HG03103 (cell line): ENCODE results near the gene SLC6A5.
A peak's percentile ranks its signal among the peaks of the same experiment; 100 is the strongest.

ENCODE experiments used
- ATAC-seq: cut with Tn5 transposase; IDR thresholded peaks from one replicate; pipeline ENCODE4 v1.9.1; 2021; ENCODE audit warnings: low read depth; ENCODE audit not compliant: unreplicated experiment

Gene SLC6A5

DNA sequence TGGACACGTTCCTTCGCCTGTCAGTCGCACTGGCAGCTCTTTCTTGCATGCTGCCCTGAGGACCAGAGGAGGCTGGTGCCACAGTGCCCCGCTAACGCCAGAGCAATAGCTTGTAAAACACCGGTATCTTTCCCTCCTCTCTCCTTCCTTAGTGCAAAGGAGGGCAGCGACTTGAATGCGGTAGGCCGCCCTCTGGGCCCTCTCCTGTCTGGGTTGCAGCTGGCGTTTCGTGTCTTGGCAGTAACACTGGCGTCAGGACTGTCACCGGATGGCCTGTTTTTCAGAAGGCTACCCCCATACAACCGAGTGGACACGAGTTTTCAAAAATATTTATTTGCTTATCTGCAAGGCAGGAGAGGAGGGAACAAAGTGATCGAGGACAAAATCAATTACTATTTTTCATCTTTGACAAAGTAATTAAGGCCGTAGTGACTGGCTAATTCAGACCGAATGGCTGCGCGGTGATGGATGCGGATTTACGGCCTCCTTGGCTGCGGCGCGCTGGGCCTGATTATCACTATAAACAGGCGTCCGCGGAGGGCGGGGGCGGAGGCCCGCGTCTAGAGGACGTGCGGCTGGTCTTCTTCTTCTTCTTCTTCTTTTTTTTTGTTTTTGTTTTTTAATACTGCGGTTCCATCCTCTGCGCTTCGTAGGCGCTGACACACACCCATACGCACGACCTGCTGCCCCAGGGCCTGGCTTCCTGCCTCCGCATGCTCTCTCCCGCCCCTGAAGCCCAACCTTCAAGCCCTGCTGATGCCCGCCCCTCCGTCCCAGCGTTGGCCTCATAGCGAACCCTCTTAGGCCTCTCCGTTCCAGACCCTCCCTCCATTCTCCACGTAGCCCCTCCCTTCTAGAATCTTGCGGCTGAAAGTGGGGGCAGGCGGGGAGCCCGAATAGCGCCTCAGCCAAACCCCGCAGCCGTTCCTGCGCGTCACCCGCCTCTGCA lies 2.9 kb upstream of the SLC6A5 start:
- ATAC-seq = no peak

GRCh38 chr11:20597154-20597679 lies 2.2 kb upstream of the SLC6A5 start:
- no peak for ATAC-seq

- no peak for ATAC-seq
Measured at GRCh38 chr11:20597680-20598484, 1.5 kb upstream of the SLC6A5 start.

DNA sequence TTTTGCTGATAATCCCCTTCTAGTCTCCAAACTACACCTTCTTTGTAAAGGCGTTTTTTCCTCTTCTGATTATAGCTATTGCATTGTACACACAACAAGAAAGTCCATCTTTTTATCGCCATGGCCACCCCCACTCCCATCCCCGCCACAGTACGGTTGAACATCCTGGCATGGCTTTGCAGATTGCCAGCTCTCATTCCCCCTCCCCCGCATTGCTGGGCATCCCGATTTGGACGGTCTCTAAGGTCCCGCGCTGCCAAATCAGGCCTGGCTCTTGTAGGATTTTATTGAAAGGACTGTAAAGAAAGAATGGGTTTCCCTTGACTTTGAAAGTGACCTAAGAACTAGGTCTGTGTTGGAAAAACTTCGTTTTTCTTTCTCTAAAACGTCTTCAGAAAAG lies 916 bp upstream of the SLC6A5 start:
- no peak for ATAC-seq

GRCh38 chr11:20600020-20600346 lies 575 bp downstream of the SLC6A5 start:
- ATAC-seq = no peak

DNA sequence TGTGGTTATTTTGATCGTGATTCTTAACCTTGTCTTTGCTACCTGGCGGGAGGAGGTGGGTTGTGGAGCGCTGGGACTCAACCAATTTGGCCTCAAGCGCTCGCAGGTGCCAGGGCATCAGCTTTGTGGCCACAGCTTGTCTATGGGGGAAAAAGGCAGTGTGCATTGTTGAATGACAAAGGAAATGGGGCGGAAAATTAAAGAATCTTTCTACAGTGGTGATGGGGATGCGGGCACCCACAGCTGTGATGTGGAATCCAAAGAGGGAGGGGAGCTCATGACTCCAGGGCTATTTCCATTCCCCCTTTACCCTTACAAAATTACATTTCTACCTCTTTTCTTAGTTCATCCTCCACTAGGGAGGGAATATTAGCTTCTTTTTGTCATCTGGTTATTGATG lies 1.1 kb downstream of the SLC6A5 start:
- ATAC-seq = no peak

- ATAC-seq = no peak
Measured at GRCh38 chr11:20601221-20601914, 2.0 kb downstream of the SLC6A5 start.

DNA sequence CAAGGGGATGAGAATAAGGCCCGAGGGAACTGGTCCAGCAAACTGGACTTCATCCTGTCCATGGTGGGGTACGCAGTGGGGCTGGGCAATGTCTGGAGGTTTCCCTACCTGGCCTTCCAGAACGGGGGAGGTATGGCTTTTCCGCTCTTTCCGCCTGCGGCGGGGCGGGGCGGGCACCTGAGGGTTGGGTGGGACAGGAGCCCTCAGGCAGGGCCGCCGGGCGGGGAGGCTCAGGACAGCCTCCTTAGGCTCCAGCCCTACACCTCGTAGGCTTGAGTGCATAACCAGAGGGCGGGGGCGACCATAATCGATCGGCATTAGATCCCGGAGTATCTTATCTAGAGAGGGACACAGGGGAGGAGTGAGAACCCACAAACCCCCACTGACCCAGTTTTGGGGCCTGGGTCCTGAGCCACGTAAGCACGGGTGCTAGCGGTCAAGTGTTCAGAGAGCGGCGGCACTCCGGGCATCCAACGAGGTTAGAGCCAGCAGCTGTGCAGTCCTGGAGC lies 4.9 kb downstream of the SLC6A5 start:
- ATAC-seq = no peak

GRCh38 chr11:20604864-20605601 lies 5.6 kb downstream of the SLC6A5 start:
- ATAC-seq = no peak

DNA sequence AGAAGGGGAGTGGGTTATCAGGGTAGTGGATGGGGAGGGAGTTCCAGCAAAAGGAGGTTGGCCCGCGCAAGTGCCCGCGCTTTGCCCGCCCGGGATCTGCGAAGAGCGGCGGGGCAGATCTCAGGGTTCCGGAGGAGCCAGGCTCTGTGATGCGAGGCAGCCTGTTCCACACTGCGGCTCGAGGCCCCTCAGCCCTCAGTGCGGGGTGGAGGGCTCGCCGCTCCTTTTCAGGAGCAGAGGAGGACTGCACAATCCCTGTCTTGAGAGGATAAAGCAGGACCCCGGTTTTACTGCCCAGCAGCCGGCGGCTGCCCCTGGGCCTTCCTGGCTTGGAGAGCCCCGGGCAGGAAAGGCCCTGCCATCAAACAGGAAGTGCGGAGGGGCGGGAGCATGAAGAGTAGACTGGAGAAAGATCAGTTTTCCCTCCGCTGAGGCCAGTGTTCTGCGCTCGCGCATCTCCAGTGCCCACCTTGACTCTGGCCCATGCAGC lies 6.2 kb downstream of the SLC6A5 start:
- ATAC-seq = no peak

GRCh38 chr11:20608934-20609333 lies 9.5 kb downstream of the SLC6A5 start:
- no peak for ATAC-seq

DNA sequence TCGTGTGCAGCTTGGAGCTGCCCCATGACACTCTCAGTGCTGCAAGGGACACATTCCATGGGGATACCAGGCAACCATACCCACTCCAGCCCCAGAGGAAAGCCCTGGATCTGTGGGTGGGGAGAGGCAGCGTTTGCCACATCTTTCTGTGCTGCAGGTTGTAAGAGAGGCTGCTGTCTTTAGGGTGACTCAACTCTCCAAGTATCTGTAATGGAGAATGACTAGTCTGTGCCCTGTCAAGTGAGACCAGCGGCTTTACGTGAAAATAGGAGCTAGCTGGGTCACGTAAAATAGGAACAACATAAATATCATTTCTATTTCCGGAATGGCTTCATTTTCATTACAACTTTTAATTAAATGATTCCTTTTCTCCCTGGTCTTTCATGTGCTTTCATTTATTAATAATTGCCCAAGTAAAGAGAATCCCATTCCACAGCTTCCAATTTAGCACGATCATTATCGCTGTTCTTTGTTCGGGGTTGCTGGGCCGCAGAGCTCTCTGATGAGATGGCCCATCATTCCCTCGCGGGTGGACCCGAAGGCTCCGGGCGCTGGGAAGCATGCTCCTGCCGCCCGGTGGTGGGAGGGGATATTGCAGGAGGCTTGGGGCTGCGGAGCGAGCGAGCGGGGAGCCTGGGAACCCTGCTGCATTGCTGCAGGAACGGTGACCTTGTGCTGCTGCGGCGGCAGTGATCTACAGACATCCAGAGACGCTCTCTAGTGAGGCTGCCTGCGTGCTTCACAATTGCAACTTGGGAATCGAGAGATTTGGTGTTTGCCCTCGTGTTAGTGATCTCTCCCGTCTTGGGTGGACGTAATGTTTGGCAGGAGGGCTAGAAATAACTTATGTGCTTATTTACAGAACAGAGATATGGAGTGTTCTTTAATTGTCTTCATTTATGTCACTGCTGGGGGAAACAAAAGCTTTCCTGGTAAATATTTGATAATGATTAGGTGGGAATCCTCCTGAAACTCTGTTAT lies 10.6 kb downstream of the SLC6A5 start:
- peak; percentile 99 for ATAC-seq

GRCh38 chr11:20610825-20611224 lies 11.4 kb downstream of the SLC6A5 start:
- ATAC-seq = no peak

DNA sequence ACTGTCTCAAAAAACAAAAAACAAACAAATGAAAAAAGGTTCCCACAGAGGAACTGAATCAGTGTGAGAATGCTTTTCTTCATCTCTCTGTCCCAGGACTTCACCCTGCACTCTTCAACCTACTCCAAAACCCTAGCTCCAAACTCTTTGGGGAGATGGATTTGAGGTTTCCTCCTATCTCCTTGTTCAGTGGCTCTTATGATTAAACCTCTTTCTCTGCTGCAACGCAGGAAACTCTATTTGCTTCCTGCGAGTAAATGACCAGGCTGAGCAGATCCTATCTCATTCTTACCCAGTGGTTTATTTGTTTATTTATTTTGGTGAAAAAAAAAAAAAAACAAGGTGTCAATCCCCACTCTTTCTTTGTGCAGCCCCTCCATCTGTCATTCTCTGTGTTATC lies 12.0 kb downstream of the SLC6A5 start:
- ATAC-seq = no peak

- ATAC-seq = no peak
Measured at GRCh38 chr11:20611892-20612291, 12.5 kb downstream of the SLC6A5 start.

DNA sequence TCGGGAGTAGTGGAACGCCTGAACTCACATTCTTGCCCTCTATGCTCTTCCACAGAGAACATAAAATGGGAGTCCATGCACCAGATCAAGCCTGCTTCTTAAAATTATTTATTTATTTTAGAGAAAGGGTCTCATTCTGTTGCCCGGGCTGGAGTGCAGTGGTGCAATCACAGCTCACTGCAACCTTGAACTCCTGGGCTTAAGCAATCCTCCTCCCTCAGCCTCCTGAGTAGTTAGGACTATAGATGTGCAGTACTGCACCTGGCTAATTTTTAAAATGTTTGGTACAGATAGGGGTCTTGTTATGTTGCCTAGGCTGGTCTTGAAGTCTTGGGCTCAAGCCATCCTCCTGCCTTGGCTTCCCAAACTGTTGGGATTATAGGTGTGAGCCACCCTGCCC lies 13.0 kb downstream of the SLC6A5 start:
- ATAC-seq = no peak

DNA sequence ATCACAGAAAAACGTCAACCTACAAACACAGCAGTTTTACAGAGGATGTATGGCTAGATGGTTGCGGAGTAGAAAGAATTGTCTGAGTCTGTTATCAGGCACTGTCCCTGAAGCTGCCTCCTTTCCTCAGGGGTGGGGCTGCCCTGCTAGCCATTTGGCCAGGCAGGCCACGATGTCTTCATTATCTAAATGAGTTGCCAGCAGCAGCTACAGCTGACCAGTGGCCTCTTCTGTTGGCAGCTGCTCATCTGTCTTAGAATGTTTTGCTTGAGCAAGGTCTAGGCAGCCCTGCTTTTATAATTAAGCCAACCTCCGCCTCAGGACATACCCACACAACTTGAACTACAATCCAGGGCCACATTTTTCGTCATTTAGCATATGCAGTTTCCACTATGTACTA lies 17.5 kb downstream of the SLC6A5 start:
- ATAC-seq = no peak

DNA sequence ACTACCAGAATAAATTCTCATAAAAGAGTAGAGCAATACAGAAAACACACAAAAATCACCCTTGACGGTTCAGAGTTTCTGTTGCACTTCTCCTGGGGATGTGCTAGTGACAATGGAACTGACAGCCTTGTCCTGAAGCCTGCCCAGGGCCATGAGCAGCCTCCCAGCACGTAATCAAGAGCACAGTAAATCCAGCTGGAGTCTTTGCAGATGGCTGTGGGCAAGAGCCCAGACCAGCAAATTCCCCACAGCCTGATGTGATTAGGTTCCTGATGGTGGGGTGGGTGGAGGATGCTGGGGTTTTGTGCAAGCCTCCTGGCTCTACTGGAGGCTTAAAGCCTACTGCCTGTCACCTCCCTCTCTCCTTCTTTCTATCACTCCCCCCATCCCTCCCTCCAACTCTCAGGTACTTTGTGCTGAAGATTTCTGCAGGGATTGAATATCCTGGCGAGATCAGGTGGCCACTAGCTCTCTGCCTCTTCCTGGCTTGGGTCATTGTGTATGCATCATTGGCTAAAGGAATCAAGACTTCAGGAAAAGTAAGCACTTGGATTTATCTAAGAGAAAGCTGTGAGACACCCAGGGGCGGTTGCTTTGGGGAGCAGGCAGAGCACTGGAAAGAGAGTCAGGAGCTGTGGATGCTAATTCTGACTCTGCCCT lies 18.1 kb downstream of the SLC6A5 start:
- no peak for ATAC-seq
